HUDEP-2 (cell line): ENCODE data around the gene CALM1.

Experiments
- DNase-seq, 76 experiments: peaks; one replicate each; lab custom pipeline; 2025; ENCODE audit not compliant: unreplicated experiment in 76 of 76; lab: John Stamatoyannopoulos, UW

CALM1 gene

GRCh38 chr14:90407230-90407629 lies 10.4 kb downstream of the CALM1 start:
- DNase-seq, result no peak

DNA sequence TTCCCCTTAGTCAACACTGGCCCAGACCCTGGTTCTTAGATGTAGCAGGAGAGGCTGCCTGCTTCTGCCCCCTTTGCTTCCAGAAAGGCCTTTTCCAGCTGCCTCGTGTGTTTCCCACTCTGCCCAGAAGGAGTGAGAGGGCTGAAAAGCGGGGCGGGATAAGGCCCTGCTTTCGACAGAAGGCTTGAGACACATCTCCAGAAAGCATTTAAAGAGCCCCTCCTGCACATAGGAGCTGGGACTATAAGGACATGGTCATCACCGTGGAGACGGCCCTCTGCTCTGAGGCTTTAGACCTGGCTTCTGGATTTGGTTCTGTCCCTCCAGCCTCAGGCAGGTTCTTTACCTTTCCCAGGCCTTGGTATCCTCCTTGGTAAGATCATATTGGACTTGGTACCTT lies 11.9 kb downstream of the CALM1 start:
- DNase-seq, result no peak

GRCh38 chr14:90409209-90409730 lies 12.4 kb downstream of the CALM1 start:
- no peak for DNase-seq

- no peak for DNase-seq
Measured at GRCh38 chr14:90412058-90412457, 15.2 kb downstream of the CALM1 start.

DNA sequence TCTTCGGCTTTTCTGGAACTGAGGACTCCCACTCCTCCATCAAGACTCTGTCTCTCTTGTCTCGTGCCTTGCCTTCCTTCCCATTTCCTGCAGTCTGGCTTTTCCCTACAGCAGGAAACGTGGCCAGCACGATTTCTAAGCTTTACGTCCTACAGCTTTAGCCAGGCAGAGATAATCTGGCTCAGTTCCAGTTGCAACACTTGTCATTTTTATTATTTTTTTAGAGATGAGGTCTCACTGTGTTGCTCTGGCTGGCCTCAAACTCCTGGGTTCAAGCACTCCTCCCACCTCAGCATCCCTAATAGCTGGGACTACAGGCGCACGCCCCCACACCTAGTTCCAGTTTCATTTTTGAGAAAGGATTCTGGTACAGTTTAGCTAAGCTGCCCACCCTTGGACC lies 19.9 kb downstream of the CALM1 start:
- no peak for DNase-seq

DNA sequence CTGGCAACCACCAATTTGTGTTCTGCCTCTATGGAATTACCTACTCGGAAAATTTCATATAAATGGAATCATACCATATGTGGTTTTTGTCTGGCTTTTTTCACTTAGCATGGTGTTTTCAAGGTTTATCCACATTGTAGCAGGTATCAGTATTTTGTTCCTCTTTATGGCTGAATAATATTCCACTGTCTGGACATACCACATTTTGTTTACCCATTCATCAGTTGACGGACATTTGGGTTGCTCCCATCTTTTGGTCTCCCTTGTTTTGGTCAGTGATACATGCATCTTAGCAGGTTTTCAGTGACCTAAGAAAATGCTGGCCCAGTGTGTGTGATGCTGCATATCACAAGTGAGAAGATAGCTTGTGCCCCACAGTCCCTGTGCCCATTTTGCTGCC lies 21.2 kb downstream of the CALM1 start:
- no peak for DNase-seq

GRCh38 chr14:90419200-90419599 lies 22.4 kb downstream of the CALM1 start:
- no peak for DNase-seq

DNA sequence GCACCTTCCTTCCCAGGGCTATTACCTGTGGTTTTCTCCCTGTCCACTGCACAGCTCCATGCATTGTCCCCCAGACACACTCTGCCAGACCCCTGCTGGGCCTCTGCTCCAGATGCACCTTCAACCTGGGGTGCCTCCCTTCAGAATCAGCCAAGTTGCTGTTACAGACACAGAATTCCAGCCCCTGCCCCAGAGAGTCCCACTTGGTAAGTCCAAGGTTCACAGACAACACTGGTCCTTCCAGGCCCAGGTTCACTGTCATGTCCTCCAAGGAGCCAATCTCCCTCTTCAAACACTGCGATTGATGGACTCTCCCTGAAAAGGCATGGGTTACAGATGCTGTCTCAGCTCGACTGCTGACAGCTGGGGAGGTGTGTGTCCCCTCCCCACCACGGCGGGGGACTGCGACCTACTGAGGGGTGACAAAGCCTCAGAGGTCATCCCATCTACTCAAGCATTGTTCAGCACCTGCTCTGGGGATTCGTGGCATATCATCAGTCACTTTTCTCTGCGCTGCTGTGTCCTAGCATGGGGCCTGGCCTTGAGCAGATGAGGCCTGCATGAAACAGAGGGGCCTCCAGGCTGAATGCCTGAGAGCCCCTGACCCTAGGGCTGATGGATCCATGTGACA lies 24.3 kb downstream of the CALM1 start:
- DNase-seq, result no peak

- DNase-seq, result no peak
Measured at GRCh38 chr14:90421632-90422020, 24.8 kb downstream of the CALM1 start.

- no peak for DNase-seq
Measured at GRCh38 chr14:90423166-90423565, 26.3 kb downstream of the CALM1 start.

- no peak for DNase-seq
Measured at GRCh38 chr14:90424075-90424474, 27.2 kb downstream of the CALM1 start.

GRCh38 chr14:90424686-90425372 lies 28.0 kb downstream of the CALM1 start:
- DNase-seq, result no peak

GRCh38 chr14:90425373-90425879 lies 28.6 kb downstream of the CALM1 start:
- DNase-seq, result no peak

DNA sequence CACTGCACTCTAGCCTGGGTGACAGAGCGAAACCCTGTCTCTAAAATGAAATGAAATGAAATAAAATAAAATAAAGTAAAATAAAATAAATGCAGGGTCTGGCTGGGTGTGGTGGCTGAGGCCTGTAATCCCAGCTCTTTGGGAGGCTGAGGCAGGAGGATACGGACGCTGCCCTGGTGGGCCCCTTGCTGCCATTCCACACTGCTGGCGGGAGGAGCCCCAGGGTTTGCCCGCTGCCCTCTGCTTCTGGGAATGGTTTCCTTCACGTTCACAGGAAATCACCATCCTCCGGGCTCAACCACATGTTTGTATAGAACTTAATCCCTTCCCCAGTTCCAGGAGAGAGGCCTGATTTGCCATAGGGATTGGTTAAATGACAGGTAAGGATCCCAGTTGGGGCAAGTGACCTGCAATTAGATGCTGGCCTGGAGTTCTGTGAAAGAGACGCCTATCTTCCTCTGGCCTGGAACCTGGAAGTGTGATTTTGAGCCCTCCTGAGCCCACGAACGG lies 29.3 kb downstream of the CALM1 start:
- no peak for DNase-seq

- peak in 1 of 76 experiments; percentile 2 for DNase-seq
Measured at GRCh38 chr14:90426663-90427062, 29.8 kb downstream of the CALM1 start.

GRCh38 chr14:90427848-90428426 lies 31.1 kb downstream of the CALM1 start:
- no peak for DNase-seq

DNA sequence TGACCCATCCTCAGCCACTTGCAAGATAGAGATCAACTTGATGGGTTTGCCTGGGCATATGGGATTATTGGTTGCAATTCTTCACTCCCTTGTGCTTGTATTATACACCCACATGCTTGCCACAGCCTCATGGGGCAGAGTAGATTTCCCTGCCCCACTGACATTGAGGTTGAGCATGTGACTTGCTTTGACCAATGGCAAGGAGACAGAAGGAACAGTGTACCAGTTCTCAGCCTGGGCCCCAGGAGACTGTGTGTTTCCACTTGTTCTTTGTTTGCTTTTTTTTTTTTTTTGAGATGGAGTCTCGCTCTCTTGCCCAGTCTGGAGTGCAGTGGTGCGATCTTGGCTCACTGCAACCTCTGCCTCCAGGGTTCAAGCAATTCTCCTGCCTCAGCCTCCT lies 31.8 kb downstream of the CALM1 start:
- no peak for DNase-seq

GRCh38 chr14:90429236-90429635 lies 32.4 kb downstream of the CALM1 start:
- no peak for DNase-seq

GRCh38 chr14:90429754-90430153 lies 32.9 kb downstream of the CALM1 start:
- DNase-seq, result no peak

DNA sequence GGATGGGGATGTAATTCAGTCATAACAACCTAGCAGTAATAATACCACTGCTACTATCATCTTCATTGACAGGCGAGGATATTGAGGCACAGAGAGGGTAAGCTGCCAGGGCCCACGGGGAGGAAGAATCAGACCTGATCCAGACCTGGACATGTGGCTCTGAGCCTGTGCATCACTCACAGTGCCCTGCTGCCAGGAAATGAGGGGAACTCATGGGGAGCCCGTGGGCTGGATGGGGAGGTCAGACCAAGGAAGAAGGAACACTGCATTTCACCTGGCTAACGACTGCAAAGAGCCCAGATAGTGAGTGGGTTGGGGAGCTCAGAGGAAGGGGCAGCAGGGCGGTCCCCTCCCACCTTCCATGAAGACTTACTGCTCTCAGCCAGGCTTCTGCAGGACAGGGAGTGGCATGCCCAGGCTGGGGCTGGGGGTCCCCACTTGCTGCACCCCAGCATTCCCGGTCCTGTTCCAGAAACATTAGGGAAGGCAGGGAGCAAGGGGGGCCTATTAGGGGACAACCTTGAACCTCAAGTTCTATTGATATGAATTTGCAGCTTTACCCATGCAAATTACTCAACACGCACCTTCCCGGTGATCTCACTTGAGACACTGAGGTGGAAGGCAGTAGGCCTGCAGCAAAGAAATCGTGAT lies 37.7 kb downstream of the CALM1 start:
- no peak for DNase-seq

GRCh38 chr14:90438841-90439240 lies 42.0 kb downstream of the CALM1 start:
- no peak for DNase-seq
